GM15510 (cell line): ENCODE results near the gene DOCK2.

Experiments used
- POLR2A ChIP-seq: IDR thresholded peaks from 3 replicates; pipeline ENCODE4 v1.6.1; 2011; ENCODE audit warnings: borderline replicate concordance; ENCODE audit not compliant: insufficient read length; ENCODE audit errors: extremely low read depth

Gene DOCK2

GRCh38 chr5:169724303-169725087 lies 87.4 kb downstream of the DOCK2 start:
- no peak for TF ChIP-seq POLR2A

GRCh38 chr5:169728418-169728817 lies 91.3 kb downstream of the DOCK2 start:
- TF ChIP-seq POLR2A = no peak

DNA sequence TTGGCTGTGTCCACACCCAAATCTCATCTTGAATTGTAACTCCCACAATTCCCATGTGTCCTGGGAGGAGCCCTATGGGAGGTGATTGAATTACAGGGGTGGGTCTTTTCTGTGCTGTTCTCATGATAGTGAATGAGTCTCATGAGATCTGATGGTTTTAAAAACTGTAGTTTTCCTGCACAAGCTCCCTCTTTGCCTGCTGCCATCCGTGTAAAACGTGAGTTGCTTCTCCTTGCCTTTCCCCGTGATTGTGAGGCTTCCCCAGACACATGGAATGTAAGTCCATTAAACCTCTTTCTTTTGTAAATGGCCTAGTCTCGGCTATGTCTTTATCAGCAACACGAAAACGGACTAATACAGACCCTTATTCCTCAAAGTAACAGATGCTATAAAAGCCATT lies 94.1 kb downstream of the DOCK2 start:
- no peak for TF ChIP-seq POLR2A

- TF ChIP-seq POLR2A = no peak
These were observed 95.8 kb downstream of the DOCK2 start for GRCh38 chr5:169732841-169733240.

DNA sequence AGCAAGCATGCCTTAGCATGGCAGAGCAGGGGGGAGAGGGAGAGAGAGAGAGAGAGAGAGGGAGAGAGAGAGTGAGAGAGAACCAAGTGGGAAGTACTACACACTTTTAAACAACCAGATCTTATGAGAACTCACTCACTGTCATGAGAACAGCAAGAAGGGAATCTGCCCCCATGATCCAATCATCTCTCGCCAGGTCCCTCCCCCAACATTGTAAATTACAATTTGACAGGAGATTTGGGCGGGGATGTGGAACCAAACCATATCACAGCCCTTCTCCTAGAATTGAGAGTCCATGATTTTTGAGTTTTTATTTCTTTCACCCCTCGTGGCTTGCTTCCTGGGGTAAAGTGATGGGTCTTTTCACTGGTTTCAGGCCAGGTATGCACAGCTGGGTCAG lies 98.8 kb downstream of the DOCK2 start:
- TF ChIP-seq POLR2A = no peak

DNA sequence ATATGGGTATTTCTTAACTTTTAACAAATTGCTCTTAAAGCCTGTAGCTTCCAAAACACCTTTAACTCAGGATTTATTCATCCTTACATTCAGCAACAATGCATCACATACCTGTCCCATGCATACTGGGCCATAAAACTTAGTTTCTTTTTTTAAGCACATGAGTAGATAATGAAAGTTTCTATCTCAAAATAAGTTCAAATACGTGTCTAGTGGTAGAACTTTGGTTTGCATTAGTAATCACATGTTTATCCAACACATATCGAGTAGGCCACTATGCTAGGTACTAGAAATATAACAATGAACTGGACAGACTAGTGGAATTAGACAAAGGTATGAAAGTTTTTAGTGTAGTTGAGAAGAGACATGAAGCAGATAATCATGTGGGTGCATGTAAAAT lies 99.6 kb downstream of the DOCK2 start:
- TF ChIP-seq POLR2A = no peak

DNA sequence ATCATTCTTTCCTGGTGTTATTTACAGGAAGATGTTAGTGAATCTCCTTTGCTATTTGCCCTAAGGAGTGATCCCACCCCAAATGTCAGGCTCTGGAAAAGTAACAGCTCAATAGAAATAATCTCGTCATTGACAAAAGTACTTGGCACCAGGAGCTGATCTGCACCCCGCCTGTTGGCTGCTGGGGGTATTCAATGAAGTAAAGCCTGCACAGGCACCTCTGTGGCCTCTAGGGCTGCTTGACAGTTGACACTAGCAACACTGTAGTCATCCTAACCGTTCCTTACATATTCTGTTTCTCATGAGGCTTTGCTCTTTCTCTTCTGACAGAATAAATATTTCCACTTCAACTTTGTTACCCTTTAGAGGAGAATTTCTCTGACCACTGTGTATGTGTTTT lies 103.4 kb downstream of the DOCK2 start:
- no peak for TF ChIP-seq POLR2A

GRCh38 chr5:169742771-169743296 lies 105.8 kb downstream of the DOCK2 start:
- no peak for TF ChIP-seq POLR2A

DNA sequence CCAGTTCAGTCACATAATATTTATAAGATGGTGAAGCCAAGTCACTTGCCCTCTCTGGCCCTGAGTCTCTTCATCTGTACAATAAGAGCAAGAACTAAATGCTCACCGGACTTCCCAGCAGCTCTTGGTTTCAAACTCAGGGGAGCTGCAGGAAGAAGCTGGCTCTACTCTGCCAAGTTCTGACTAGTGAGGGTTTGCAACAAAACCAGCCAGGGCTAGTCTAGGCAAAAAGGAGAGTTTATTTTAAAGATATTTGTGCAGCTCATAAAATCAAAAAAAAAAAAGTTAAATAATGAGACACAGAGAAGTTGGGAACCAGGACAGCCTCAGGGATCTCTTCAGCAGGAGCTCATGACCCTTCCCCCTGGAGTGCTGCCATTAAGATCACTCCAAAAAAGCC lies 107.3 kb downstream of the DOCK2 start:
- TF ChIP-seq POLR2A = no peak

DNA sequence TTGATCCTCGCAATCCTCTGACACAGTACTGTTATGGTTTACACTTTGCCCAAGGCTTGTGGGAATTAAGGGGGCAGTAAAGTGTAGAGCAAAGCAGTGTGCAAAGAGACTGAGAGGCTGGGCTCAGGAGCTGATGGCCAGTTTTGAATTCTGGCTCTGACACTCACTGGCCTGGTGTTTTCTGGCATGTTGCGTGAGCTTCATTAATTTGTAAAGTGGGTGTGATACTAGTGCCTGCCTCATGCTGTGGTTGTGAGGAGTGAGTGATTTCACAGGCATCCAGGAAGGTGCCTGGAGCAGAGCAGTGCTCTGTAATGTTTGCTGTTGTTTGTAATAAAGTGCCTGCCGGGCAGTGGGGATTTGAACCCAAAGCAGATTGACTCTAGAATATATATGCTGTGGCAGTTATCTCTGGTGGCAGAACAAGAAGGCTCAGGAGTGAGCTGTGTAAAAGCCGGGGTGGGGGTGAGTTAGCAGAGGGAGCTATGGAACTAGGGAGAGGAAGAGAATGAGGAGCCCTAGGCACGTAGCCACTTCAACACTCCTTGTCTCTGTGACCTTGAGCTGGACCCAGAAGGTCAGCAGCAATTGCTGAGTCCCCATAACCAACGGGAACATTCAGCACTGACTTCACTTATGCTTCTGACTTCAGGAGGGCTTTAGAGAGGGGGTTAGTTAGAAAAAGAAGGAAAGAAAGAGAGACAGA lies 108.5 kb downstream of the DOCK2 start:
- no peak for TF ChIP-seq POLR2A

GRCh38 chr5:169746147-169746694 lies 109.1 kb downstream of the DOCK2 start:
- no peak for TF ChIP-seq POLR2A

- TF ChIP-seq POLR2A = no peak
These were observed 111.1 kb downstream of the DOCK2 start for GRCh38 chr5:169748174-169748573.

GRCh38 chr5:169749295-169749694 lies 112.2 kb downstream of the DOCK2 start:
- no peak for TF ChIP-seq POLR2A

GRCh38 chr5:169751490-169751889 lies 114.4 kb downstream of the DOCK2 start:
- TF ChIP-seq POLR2A = no peak

DNA sequence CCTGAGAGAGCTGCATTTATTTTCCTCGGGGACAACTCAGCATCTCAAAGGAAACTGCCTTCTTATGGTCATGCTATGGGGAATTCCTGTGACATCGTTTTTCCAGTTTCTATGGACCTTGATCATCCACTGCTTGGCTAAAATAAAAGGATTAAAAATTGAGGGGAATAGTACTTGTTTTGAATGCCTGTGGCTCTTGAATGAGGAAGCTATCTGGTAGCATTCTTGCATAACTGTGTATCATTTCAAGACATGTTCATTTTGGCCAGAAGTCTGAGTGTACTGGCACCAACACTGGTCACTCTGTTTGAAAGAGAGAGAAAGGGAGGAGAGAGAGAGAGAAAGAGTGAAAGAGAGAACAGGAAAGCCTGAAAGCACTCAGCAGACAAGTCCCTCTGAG lies 116.7 kb downstream of the DOCK2 start:
- no peak for TF ChIP-seq POLR2A
